GM15510 (cell line): ENCODE results near the gene TMEM147.

ENCODE experiments used
- POLR2A ChIP-seq: IDR thresholded peaks from 3 replicates; pipeline ENCODE4 v1.6.1; 2011; ENCODE audit warnings: borderline replicate concordance; ENCODE audit not compliant: insufficient read length; ENCODE audit errors: extremely low read depth

The TMEM147 gene

DNA sequence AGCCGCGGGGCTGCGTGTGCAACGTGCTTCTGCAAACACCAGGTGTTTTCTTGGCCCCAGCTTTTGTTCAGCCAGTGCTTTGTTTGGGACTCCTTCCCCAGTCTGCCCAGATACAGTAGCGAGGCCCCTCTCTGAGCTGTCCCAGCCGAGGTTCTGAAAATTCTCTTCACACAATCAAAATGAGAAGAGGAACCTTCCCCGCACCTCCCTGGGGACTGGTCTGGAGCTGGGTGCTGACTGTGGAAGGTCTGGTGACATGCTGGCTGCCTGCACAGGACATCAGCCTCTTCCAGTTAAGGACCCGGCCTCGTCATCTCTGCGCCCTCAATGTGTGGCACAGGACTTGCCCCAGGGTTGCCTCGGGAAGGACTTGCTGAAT lies 13.8 kb downstream of the TMEM147 start:
- TF ChIP-seq POLR2A: no peak

GRCh38 chr19:35559781-35560180 lies 14.4 kb downstream of the TMEM147 start:
- no peak for TF ChIP-seq POLR2A

GRCh38 chr19:35560271-35560670 lies 14.8 kb downstream of the TMEM147 start:
- TF ChIP-seq POLR2A: no peak

DNA sequence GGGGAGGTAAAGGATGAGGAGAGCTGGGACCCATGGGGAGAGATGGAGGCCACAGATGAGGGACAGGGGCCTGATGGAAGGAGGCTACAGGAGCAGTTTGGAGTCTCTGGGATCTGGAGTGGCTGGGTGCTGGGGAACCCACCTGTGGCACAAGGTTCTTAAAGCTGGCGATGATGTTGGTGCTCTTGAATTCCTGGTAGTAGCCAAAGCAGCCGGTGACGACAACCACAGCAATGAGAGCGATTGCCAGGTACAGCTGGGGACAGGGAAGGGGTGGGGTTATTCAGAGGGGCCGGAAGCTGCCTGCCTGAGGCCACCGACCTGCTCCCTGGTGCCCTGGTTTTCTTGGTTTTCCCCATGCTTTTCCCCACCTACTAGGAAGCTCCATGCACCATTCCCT lies 15.3 kb downstream of the TMEM147 start:
- no peak for TF ChIP-seq POLR2A

DNA sequence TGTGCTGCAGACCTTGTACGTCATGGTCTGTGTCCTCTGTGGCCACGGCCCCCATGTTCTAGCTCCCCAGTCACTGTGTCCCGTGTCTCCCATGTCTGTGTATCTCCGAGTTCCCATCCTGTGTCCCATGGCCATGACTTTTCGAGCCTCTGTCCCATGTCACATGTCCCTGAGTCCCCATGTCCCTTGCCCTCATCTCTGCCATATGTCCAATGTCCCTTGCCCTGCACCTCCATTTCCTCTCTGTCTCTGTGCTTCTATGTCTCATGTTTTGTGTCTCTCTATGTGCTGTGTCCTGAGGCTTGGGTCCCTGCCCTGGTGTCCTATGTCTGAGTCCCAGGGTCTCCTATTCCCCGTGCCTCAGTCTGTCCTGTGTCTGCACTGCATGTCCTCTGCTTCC lies 16.0 kb downstream of the TMEM147 start:
- TF ChIP-seq POLR2A: no peak

DNA sequence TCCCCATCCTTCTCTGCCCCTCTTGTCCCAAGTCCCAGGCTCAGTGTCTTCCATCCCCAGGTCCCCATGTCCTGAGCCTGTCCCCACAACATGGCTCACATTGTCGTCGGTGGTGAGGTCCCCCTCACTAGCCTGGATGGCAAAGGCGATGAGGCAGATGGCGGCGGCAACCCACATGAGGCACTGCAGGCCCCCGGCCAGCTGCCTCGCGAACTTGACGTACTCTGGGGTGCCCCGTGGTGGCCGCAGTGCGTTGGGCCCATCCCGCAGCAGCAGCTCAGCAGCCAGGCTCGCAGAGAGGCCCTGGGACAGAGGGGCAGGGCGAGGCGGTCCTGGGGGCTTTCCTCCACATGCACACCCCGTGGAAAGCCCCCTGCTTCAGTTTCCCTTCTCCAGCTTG lies 16.9 kb downstream of the TMEM147 start:
- TF ChIP-seq POLR2A: no peak

GRCh38 chr19:35562776-35563175 lies 17.4 kb downstream of the TMEM147 start:
- TF ChIP-seq POLR2A: no peak

- TF ChIP-seq POLR2A: no peak
Measured at GRCh38 chr19:35563207-35563829, 17.9 kb downstream of the TMEM147 start, which contains the start of gene ATP4A. TSS of gene ATP4A (minus strand) at chr19:35563658. CDS start at chr19:35563629, 29 bp downstream.

GRCh38 chr19:35565016-35565856 lies 19.8 kb downstream of the TMEM147 start:
- no peak for TF ChIP-seq POLR2A

GRCh38 chr19:35566738-35567137 lies 21.3 kb downstream of the TMEM147 start:
- no peak for TF ChIP-seq POLR2A

- TF ChIP-seq POLR2A: no peak
Measured at GRCh38 chr19:35569281-35569781, 23.9 kb downstream of the TMEM147 start.

DNA sequence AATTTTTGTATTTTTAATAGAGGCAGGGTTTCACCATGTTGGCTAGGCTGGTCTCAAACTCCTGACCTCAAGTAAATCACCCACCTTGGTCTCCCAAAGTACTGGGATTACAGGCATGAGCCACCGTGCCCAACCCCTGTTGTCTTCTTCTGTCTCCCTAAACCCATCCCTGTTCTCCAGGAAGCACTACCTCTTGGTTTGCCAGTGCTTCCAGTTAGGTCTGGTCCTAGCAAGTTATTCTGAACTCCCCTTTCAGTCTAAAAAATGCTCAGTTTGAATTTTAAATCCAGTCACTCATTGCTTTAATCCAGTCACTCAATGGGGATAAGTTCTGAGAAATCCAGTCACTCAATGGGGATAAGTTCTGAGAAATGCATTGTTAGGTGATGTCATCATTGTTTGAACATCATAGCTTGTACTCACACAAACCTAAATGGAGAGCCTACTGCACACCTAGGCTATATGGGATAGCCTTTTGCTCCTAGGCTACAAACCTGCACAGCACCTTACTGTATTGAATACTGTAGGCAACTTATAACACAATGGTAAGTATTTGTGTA lies 26.1 kb downstream of the TMEM147 start:
- no peak for TF ChIP-seq POLR2A

DNA sequence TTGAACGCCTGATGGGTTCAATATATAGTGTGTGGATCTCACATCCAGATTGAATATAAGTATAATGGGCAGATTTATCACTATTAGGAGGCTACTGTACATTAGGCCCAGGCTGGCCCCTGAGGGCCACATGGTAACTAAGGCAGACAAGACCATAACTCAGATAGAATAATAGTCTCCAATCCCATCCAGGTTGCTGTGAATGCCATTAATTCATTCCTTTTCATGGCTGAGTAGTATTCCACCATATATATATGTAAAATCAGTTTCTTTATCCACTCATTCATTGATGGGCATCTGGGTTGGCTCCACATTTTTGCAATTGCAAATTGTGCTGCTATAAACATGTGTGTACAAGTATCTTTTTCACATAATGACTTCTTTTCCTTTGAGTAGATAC lies 32.5 kb downstream of the TMEM147 start:
- TF ChIP-seq POLR2A: no peak

DNA sequence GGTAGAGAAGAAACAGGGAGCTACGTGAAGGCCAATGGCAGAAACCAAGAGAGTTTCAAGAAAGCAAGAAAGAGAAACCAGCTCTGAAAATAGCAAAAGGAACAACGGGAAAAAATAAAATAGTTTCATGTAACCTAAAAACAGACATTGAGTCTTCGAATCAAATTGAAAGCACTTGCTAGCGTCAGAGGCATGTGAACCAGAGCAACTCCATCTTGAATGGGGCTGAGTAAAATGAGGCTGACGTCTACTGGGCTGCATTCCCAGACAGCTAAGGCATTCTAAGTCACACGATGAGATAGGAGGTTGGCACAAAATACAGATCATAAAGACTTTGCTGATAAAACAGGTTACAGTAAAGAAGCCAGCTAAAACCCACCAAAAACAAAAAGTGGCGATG lies 33.3 kb downstream of the TMEM147 start:
- no peak for TF ChIP-seq POLR2A

GRCh38 chr19:35582760-35583159 lies 37.3 kb downstream of the TMEM147 start:
- no peak for TF ChIP-seq POLR2A

DNA sequence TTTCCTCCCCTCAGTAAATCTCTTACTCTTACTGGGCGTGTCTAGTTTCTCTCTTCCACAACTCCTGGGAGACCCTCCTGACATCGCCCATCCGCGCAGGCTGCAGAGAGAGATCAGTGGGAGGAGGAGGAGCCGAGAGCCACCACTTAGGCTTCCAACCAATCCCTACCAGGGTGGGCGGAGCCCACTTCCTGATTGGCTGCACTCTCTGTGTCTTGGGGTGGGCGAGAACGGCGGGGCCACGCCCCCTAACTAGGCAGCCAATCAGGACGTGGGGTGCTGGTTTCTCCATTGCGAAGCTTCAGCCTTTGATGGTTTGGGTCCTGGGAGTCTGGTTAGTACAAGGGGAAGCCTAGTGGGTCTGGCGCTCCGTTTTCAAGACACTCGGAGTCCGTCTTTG lies 40.4 kb downstream of the TMEM147 start, which contains the start of gene PMIS2:
Gene PMIS2, plus strand, starts transcription at position 326 of the 400 bp plus-strand sequence. CDS start 87 bp downstream, outside the sequence.
- TF ChIP-seq POLR2A: no peak

- TF ChIP-seq POLR2A: no peak
Measured at GRCh38 chr19:35587321-35587720, 41.9 kb downstream of the TMEM147 start.

- TF ChIP-seq POLR2A: no peak
Measured at GRCh38 chr19:35590875-35591274, 45.4 kb downstream of the TMEM147 start.
